Activated gamma-delta T cell treated with anti-CD3 and anti-CD28 coated beads, Interleukin-2, amount 50 U/mL, for 16 hours (primary cell): ENCODE measurements around the gene FBXL13.
A peak's percentile ranks its signal among the peaks of the same experiment; 100 is the strongest.
"Not testable (repeated sequence)": the region's sequence is repeated elsewhere in the genome, so short reads cannot be mapped to it uniquely, and the experiment has no call there.

Source experiments
- DNase-seq: peaks from one replicate; pipeline ENCODE4 v3.0.0-alpha.2; 2020; ENCODE audit warnings: low read depth

FBXL13 gene

GRCh38 chr7:103079836-103080235 lies 5.2 kb upstream of the FBXL13 start:
- DNase-seq: no peak

DNA sequence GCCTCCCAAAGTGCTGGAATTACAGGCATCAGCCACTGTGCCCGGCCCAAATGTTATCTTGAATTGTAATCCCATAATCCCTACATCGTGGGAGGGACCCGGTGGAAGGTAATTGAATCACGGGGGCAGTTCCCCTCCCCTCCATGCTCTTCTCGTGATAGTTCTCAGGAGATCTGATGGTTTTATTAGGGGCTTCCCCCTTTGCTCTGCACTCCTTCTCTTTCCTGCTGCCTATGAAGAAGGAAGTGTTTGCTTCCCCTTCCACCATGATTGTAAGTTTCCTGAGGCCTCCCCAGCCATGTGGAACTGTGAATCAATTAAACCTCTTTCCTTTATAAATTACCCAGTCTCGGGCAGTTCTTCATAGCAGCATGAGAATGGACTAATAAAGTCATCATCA lies 3.6 kb upstream of the FBXL13 start:
- not testable (repeated sequence) for DNase-seq

DNA sequence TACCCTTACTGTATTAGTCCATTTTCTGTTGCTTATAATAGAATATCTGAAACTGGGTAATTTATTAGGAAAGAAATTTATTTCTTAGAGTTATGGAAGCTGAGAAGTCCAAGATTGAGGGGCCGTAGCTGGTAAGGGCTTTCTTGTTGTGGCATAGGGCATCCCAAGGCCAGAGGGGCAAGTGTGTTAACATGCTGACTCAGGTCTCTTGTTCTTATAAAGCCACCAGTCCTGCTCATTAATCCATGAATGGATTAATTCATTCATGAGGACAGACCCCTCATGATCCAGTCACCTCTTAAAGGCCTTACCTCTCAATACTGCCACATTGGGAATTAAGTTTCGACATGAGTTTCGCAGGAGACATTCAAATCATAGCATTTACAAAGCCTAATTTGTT lies 2.7 kb upstream of the FBXL13 start:
- no peak for DNase-seq

GRCh38 chr7:103076764-103077163 lies 2.2 kb upstream of the FBXL13 start:
- no peak for DNase-seq

DNA sequence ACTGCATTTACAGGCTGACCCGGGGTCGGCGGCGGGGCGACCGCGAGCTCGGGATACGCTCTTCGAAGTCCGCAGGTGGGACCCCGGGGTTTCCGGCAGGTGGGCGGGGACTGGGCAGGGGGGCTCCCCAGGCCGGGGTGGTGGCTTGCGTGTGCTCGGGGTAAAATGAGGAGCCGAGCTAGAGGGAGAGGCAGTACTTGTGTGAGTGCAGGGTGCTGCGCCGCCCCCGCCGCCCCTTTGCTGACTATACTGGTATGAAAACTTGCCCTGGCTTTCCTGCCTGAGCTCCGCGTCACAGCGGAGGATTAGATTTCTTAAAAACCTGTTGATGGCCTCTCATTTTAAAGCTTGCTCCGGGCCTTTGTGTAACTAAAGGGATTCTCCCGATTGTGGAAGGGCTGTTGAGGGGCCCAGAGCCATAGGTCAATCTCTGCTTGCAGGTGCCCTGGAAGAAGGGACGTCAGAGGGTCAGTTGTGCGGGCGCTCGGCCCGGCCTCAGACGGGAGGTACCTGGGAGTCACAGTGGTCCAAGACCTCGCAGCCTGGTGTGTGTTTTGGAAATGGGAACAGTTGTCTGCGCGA lies 832 bp upstream of the FBXL13 start:
- DNase-seq: peak; percentile 74

GRCh38 chr7:103073989-103074518 lies 542 bp downstream of the FBXL13 start:
- DNase-seq: no peak

GRCh38 chr7:103071000-103071399 lies 3.6 kb downstream of the FBXL13 start:
- no peak for DNase-seq

DNA sequence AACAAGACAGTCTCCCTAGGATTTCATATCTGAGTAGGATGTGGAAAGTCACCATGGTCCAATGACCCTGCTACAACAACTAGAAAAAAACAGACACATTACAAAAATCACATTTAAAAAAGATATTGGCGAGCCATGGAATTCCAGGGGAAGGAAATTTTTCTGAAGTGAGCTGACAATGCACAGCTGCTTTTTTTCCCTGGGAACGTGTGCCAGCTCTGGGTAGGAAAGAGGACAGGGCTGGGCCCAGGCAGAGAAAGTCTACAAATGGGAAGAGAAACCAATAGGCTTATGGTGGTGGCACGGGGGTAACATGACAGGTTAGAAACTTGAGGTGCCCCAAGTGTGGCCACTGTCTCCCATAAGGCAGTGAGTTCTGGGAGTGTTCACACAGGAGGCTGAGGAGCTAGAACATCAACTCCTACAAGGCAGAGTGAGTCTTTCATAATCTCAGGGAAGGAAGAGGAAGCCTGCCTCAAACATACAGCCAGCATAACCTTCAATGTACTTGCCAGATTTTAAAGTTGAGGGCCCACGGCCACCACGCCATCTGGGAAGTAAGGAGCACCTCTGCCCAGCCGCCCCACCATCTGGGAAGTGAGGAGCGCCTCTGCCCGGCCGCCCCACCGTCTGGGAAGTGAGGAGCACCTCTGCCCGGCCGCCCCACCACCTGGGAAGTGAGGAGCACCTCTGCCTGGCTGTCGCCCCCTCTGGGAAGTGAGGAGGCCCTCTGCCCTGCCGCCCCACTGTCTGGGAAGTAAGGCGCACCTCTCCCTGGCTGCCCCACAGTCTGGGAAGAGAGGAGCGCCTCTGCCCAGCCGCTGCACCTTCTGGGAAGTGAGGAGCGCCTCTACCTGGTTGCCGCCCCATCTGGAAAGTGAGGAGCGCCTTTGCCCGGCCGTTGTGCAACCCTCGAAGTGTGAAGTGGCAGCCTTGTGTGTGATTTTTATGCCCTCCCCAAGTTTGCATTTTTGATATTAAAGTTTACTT lies 5.9 kb downstream of the FBXL13 start:
- no peak for DNase-seq

GRCh38 chr7:103065667-103066066 lies 8.9 kb downstream of the FBXL13 start:
- peak; percentile 9 for DNase-seq

GRCh38 chr7:103063895-103064294 lies 10.7 kb downstream of the FBXL13 start:
- DNase-seq: no peak

GRCh38 chr7:103059471-103059870 lies 15.1 kb downstream of the FBXL13 start:
- no peak for DNase-seq

- DNase-seq: no peak
These were observed 16.5 kb downstream of the FBXL13 start for GRCh38 chr7:103058122-103058521.

DNA sequence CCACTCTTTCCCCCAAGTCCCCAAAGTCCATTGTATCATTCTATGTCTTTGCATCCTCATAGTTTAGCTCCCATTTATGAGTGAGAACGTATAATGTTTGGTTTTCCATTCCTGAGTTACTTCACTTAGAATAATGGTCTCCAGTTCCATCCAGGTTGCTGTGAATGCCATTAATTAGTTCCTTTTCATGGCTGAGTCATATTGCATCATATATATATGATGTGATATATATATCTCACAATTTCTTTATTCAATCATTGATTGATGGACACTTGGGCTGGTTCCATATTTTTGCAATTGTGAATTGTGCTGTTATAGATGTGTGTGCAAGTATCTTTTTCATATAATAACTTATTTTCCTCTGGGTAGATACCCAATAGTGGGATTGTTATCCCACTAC lies 18.6 kb downstream of the FBXL13 start:
- DNase-seq: not testable (repeated sequence)

- DNase-seq: no peak
These were observed 23.1 kb downstream of the FBXL13 start for GRCh38 chr7:103051519-103051918.

- DNase-seq: no peak
These were observed 25.8 kb downstream of the FBXL13 start for GRCh38 chr7:103048833-103049232.

GRCh38 chr7:103041815-103042214 lies 32.8 kb downstream of the FBXL13 start:
- DNase-seq: not testable (repeated sequence)

DNA sequence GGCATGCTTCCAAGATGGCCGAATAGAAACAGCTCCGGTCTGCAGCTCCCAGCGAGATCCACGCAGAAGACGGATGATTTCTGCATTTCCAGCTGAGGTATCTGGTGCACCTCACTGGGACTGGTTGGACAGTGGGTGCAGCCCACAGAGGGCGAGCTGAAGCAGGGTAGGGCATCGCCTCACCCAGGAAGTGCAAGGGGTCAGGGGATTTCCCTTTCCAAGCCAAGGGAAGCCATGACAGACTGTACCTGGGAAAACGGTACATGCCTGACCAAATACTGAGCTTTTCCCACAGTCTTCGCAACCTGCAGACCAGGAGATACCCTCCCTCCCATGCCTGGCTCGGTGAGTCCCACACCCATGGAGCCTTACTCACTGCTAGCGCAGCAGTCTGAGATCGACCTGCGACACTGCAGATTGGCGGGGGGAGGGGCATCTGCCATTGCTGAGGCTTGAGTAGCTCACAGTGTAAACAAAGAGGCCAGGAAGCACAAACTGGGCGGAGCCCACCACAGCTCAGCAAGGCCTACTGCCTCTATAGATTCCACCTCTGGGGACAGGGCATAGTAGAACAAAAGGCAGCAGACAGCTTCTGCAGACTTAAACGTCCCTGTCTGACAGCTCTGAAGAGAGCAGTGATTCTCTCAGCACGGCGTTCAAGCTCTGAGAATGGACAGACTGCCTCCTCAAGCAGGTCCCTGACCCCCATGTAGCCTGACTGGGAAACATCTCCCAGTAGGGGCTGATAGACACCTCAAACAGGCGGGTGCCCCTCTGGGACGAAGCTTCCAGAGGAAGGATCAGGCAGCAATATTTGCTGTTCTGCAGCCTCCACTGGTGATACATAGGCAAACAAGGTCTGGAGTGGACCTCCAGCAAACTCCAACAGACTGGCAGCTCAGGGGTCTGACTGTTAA lies 36.5 kb downstream of the FBXL13 start:
- DNase-seq: not testable (repeated sequence)

DNA sequence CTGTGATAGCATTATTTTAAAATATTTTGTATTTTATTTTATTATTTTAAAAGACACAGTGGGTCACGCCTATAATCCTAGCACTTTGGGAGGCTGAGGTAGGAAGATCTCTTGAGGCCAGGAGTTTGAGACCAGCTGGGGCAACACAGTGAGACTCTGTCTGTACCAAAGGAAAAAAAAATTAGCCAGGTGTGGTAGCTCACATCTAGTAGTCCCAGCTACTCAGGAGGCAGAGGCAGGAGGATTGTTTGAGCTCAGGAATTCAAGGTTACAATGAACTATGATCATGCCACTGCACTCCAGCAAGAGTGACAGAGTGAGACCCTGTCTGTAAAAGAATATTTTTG lies 37.1 kb downstream of the FBXL13 start:
- no peak for DNase-seq

- not testable (repeated sequence) for DNase-seq
These were observed 40.3 kb downstream of the FBXL13 start for GRCh38 chr7:103034318-103034717.

- DNase-seq: no peak
These were observed 42.8 kb downstream of the FBXL13 start for GRCh38 chr7:103031781-103032180.

GRCh38 chr7:103031024-103031423 lies 43.6 kb downstream of the FBXL13 start:
- DNase-seq: no peak

DNA sequence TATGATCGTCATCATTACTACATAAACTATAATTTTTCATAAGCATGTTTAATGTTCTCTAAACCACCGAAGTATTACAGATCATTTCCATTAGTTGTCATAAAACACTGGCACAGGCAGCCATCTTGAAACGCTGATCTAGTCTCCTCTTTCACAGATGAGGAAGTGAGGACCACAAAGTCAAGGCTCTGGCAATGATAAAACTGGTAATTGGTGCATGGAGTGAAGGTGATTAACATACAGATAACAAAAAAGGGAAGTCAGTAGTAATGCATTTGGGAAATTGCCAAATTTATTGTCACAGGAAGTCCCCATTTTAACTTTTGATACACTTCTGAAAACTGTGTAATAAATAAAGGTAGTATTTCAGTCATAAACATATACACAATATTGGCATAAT lies 49.3 kb downstream of the FBXL13 start:
- DNase-seq: no peak
